Stimulated activated CD8-positive, alpha-beta memory T cell treated with anti-CD3 and anti-CD28 coated beads, Interleukin-12 subunit alpha, Interleukin-12 subunit beta, amount 100 ng/mL, for 4 hours (primary cell): Measurements from ENCODE around the gene WIPF2.
"Not testable (repeated sequence)": the region's sequence is repeated elsewhere in the genome, so short reads cannot be mapped to it uniquely, and the experiment has no call there.

ENCODE experiments used
- DNase-seq: peaks from one replicate; pipeline ENCODE4 v3.0.0-alpha.2; 2020; ENCODE audit warnings: low read depth

The WIPF2 gene

DNA sequence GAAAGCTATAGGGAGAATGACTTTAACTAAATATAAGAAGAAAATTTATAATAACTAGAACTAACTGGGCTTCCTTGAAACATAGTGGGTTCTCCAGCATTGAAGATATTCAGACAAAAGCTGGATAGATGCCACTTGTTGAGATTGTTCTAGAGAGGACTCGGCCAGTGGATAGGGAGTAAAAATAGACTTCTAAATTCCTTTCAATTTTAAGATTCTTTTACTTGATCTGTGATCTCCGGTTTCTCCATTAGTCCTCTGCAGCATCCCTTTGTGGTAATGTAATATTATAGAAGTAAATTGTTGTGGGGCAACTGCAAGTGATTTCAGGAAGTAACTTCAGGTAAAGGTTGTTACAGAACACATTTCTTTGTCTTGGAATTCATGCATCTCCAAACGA is 79.6 kb downstream of the WIPF2 start:
- DNase-seq, result no peak

DNA sequence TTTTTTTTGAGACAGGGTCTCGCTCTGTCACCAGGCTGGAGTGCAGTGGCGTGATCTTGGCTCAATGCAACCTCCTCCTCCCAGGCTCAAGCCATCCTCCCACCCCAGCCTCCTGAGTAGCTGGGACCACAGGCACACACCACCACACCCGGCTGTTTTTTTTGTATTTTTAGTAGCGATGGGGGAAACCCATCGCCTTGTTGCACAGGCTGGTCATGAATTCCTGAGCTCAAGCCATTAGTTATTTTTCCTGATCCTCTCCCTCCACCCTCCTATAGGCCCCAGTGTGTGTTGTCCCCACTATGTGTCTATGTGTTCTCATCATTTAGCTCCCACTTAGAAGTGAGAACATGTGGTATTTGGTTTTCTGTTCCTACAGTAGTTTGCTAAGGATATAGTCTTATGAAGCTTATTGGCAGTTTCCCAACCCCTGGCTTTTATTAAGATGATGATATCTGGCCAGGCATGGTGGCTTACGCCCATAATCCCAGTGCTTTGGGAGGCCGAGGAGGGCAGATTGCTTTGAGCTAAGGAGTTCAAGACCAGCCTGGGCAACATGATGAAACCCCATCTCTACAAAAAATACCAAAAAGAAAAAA is 80.2 kb downstream of the WIPF2 start:
- not testable (repeated sequence) for DNase-seq

DNA sequence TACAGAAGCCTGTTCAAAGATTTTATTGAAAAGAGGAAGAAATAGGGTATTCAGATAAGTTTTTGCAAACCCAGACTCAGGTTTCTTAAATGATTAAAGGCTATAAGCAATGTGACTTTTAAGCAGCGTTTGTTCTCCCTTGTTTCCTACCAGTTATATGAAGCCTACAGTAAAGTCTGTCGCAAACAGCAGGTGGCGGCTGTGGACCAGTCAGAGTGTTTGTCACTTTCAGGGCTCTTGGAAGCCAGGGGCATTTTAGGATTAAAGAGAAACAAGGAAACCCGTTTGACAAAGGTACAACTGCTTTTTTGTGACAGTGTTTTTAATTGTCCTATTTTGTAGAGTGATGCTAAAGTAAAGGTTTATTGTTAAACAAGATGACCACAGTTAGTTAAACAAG is 82.2 kb downstream of the WIPF2 start:
- no peak for DNase-seq

DNA sequence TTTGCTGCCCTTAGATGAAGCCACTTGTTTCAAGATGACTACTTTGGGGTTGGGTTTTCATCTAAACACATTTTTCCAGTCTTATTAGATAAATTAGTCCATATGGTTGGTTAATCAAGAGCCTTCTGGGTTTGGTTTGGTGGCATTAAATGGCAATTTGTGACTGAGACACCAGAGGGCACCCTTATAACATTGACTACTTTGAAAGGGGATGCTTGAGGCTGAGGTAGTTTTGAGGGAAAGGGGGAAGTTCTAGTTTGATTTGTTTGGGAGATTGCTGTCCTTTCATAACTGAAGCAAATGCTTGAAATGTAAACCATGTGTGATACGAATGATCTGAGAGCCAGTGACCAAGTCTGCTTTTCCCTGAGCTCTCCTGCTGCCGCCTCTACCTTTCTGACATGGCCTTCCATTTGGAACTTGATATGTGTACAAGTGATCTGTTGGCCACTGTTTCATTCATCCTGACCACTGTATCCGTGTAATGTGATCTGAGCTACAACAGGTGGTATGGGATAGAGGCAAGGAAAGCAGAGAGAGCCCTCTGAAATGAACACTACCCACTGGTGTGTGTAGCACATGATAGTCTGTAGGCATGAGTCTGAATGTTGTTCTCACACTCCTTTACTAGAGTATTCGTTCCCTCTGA is 84.0 kb downstream of the WIPF2 start:
- no peak for DNase-seq

DNA sequence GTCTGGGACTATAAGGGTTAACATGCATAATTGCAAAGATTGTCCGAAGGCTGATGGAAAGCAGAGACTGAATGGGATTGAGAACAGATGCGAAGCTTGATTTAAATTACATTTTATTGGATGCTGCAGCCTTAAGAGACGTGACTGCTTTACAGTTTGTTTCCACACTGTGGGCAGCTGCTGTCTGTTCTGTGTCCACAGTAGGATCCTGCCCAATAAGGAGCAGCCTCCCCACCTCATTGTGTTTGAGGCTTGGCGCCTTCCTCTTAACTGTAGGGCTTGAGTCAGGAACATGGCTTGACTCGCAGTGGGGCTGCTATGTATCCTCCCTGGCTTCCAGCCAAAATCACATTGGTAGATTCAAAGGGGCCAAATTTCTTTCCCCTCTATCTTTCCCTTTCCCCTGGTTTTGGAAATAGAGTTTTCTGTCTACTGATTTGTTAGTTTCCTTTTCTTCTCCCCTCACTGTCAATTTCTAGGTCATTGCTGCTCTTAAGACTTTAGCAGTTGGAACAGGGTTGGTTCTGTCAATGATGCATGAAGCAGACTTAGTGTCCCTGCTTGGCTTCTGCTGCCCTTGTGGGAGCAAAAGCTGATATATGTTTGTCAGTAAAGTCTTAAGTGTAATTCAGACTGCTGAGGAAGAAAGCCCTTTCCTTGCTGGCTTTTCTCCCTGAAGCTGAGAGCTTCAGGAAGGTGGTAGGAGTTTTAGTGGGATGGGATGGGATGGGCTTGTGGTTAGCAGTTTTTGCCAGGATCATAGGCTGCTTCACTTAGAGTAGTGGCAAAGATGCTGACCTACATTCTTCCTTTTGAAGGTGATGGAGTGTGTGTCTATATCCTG is 84.8 kb downstream of the WIPF2 start:
- no peak for DNase-seq

DNA sequence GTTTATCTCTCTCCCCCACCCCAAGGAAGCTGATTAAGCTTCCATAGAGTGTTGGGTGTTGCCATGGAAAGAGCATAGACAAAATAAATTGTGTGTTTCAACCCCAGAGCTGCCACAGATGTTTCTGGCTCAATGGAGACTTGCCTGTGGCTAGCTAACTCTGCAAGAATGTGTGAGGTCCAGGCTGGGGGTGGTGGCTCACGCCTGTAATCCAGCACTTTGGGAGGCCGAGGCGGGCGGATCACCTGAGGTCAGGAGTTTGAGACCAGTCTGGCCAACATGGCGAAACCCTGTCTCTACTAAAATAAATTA is 85.4 kb downstream of the WIPF2 start:
- not testable (repeated sequence) for DNase-seq

DNA sequence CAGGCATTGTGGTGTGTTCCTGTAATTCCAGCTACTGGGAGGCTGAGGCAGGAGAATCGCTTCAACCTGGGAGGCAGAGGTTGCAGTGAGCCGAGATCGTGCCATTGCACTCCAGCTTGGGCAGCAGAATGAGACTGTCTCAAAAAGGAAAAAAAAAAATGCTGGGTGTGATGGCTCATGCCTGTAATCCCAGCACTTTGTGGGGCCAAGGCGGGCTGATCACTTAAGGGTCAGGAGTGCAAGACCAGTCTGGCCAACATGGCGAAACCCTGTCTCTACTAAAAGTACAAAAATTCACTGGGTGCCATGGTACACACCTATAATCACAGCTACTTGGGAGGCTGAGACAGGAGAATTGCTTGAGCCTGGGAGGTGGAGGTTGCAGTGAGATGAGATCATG is 85.8 kb downstream of the WIPF2 start:
- not testable (repeated sequence) for DNase-seq

DNA sequence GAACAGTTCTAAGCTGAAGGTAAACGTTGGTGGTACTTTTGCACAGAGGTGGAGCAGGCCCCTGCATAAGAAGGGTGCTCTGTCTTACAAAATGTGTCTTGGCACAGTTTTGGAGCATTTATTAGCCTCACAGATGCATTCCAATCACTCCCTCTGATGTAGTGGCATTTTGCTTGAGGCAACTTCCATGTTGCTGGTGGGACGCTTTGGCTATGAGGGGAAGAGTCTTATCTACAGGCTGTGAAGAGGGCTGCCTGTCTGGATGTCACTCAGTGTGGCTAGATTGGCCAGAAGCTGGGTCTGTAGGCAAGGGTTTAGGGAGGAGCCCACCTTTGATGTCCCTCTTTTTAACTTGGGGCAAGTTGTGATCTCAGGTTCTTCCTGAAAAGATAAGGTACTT is 87.3 kb downstream of the WIPF2 start:
- DNase-seq, result no peak

DNA sequence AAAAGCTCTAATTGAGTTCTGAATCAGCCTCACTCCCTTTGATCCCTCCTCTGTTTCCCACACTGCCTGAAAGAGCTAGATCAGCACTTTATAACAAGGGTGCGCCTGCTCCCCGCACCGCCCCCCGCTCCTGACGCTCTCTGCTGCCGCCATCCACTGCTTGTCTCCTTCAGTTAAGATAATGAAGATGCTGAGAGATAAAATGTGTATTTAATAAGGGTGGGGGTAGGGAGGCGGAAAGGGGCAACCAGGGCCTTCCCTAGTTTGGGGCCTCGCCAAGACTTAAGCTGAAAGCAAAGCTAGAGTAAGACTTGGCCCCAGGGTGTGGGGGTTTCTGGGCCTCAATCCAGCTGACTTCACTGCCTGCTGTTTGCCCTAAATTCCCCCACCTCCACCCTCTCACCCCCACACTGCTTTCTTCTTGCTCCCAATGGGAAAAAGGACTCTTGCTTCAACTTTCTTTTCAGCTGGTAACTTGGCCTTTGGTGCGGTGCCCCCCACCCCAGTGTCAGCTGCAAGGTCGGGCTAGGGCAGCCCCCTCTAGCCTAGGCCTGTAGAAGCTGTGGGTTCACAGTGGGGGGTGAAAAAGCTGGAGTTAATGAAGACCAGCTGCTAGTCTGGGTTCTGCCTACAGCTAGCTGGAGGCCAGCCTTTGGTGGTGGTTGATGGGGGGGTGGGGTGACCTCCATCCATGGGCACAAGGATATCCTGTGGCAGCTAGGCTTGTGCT is 88.1 kb downstream of the WIPF2 start:
- no peak for DNase-seq

DNA sequence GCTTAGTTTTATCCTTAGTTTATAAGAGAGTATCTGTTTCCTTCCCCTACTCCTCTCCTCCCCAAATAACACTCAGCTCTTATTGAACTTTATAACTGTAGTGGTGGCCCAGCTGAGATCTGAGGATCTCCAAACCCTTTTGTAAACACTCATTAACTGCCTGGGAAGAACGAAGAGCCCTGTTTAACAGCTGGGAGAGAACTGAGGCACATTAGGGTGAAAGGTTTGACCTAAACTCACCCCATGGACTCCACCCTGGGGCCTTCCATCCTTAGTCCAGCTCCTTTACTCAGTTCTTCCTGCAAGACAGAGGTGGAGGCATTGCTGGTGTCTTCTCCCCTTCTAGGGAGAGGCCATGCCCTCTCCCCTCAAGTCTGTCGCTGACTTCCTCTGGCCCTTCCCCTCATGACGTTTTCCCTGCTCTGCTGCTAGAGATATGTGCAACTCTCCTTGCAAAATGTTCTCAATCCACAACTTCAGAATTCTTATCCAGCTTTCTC is 88.7 kb downstream of the WIPF2 start:
- no peak for DNase-seq

DNA sequence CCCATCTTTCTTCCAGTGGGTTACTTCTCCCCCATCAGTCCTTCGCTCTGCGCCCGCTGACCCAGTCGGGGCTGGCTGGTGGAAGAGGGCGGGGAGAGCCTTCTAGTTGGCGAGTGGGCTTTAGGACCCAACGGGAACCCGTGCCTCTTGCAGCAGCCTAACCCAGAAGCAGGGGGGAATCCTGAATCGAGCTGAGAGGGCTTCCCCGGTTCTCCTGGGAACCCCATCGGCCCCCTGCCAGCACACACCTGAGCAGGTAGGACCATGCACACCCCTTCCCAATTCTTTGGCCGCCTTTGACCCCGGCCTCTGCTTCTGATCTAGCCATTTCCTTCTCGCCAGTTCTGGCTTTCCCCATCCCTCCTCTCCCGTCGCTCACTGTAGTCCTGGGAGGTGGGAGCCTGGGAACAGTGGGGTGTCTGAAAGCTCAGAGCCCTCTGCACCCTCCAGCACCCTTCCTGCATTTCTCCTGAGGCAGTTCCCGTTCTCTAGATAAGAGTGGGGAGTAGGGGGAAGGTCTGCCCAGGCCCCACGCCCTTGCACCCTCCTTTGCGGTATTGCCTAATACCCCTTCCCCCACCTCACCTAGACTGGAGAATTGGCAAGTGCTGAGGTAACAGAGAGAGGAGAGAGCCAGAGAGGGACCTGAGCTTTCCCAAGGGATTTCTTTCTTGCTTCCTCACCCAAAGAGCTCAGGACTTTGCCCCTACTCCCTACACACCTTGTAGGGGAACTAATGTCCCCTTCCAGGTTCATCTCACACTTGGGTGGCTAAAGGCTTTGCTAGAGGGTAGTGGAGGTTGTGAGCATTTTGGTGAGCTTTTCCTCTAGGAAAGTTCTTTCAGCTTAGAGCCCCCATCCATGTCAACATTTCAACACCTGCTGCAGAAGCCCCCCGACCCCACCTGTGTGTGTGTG is 90.2 kb downstream of the WIPF2 start, which contains the start of gene RARA:
TSS of gene RARA (plus strand) at position 150 of the 918 bp plus-strand sequence. CDS start 22,039 bp downstream, outside the sequence.
- no peak for DNase-seq

DNA sequence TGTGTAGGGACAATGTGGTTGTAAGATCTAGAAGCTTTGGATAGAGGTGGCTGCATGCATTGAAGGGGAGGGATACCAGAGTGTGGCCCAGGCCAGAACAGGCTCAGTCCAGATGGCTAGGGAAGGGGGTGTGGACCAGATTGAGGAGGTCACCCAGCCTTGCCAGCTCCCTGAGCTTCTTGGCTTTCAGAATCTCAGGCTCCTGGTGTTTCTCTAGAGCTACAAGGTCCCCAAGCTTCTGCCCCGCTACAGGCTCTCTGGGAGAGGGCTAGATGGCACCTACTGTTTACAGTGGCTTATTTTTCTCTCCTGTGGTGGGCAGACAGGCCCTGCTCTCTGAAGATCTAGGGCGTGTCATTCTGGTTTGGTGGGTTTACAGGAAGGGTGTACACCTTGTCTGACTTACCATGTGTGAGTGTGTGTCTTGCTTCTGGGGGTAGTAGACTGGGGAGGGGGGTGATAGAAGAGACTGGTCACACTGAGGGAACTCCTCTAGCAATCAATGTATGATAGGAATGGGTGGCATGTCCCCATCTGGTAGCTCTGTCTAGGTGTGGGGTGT is 90.9 kb downstream of the WIPF2 start:
- no peak for DNase-seq

DNA sequence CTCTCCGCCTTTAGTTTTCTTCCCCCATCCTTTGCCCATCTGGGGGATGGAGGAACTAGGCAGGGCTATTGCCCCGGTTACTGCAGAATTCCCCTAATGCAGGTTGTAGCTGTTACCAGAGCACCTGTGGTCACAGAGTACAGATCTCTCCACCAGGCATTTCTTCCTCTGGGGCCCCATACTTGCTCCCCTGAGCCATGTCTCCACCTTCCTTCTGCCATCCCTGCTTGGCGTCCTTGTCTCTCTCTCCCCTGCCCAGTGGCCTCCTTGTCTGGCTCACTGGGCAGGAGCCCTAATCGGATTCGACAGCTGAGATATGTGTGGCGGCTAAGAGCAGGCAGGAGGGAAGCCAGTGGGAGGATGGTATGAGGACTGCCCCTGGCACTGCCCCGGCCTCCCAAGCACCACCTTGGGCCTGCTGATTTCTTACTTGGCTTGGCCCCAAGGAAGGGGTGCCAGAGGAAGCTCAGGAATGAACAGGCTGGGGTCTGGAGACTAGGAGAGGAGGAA is 91.8 kb downstream of the WIPF2 start:
- DNase-seq, result no peak

DNA sequence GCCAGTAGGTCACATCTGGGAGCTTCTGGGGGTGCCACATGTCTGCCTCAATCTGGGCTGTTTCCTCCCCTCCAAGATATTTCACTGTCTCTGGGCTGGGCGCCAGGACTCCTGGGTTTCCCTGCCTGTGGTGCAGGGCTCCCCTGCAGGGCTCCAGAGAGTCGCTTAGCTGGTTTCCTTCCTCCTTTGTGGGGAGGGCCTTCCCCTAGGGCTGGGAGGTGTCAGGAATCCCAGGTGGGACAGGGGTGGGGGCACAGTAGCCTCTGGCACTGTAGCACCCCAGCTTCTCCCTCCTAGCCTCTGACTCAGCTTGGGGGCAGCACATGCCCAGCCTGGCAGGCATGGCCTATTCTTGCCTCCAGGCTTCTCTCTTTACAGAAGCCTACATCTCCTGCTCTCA is 92.5 kb downstream of the WIPF2 start:
- no peak for DNase-seq

DNA sequence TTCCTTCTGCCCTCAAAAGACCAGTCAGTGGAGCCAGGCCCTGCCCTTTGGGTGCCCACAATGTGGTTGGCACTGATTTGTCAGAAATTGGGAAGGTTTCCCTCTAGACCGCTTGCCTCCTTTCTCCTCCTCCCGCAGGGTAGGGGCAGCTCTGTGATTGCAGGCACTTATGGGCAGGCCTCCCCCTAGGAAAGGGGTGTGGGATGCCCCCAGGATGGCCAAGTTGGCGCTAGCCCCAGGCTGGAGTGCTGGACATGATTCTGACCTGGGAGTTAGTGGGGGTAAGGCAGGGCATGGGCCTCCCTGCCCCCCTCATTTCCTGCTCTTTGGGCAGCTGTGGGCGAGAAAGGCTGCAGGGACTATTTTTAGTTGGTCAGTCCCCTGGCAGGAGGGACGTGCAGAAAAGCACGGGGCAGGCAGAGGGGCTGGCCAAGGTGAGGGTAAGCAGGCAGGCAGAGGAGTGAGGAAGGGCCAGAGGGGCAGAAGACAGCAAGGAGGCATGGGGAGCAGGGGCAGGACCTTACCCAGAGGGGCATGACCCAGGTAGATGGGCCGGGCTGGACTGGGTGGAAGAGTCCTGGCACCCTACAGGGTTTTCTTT is 93.1 kb downstream of the WIPF2 start:
- DNase-seq, result no peak

DNA sequence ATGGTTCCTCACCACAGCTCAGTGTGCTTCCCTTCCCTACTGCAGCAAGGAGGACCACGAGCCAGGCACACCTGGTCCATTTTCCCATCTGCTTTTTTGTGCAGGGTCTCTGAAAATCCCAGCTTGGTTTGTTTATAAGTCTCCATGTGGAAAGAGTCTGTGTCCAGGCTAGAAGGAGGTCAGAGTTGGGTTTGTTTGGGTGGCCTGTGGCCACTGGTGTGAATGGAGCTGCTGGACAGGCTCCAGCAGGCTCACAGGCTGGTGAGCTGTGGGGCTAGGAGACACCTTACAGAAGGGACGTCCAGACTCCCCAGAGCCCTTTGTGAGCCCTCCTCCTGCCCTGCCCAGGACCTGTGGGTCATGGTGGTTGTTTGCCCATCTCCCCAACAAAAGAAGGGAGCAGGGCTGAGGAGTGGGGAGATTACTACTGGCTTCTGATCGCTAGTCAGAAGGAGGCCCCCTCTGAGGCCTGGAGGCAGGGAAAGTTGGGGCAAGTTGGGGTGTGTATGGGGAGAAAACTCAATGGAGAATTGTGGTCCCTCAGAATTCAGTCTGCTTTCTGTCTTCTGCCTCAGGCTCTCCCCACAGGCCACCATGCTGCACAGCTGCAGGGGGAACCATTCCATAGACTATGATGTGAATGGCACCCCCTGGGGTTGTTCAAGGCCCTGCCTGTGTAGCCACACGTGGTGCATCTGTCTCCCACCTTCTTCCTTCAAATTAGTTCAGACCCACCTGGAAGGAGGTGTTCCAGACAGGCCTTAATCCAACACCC is 94.0 kb downstream of the WIPF2 start:
- no peak for DNase-seq

DNA sequence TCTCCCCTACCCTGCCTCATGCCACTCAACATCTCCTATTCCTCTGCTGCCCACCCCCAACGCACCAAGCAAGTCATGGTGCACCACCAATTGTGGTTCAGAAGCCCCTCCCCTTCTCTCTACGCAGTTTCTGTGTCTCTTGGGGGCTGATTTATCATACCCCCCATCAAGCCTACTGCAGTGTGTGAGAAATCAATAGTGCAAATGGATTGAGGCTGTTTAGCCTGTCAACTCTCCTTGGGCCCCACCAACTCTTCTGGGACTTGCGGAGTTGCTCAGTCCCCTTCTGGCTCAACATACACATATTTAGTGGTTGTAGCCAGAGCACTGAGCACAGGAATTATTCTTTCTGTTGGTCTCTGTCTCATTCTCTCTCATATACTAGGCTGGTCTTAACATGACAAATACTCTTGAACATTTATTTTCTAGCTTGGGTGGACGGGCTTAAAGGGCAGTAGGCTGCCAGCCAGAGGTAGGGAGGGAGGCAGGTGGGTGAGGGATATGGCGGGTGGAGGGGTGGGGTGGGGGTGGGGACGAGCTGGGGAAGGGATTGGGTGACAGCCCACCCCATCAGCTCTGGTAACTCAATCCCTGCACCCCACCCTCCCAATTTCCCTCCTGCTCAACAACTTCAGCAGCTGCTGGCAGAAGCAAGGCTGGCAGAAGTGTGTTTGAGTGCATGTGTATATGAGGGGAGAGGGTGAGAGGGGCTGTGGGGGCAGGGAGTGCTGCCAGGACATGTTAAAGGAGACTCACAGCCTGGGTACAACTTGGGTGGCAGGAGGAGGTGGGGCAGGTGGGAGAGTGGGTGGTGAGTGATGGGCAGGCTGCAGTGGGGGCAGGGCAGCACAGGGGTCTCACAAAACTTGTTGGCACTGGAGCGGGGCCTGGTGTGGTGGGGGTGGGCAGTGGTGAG is 94.8 kb downstream of the WIPF2 start:
- no peak for DNase-seq

DNA sequence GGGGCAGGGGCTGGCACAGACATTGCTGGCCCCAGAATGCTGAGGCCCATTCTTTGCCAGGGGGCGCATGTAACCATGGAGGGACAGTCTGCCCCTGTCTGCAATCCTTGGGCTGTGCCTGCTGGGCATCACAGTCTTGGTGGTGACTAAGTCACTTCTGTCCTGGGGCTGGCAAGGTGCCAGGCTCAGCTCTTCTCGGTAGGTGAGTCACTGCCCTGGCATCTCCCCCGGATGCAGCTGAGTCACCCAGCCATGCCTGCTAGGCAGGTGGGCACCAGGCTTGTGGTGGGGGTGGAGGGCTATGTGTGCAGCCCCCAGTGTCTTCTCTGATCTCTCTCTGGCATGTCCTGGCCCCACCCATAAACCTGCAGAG is 95.5 kb downstream of the WIPF2 start:
- peak; percentile 83 for DNase-seq

DNA sequence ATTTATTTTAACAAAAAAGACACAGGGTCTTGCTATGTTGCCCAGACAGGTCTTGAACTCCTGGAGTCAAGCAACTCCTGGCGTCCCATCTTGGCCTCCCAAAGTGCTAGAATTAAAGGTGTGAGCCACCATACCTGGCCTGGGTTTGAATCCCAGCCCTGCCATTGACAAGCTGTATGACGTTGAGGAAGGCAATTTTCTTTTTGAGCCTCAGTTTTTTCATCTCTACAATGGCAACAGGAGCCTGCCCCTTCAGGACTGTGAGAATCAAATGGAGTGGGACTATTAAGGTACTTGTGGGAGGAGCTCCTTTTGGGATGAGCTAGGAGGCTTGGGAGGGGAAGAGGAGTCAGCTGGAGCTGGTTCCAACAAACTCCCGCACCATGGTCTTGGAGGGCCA is 96.1 kb downstream of the WIPF2 start:
- DNase-seq, result no peak
